Activated T-helper 1 cell treated with anti-CD3 and anti-CD28 coated beads, Interleukin-2, amount 50 U/mL, for 16 hours (primary cell): ENCODE measurements around the gene ODR4.
"Not testable (repeated sequence)": the region's sequence is repeated elsewhere in the genome, so short reads cannot be mapped to it uniquely, and the experiment has no call there.

Experiments used
- DNase-seq, 2 donors: peaks; one replicate each; pipeline ENCODE4 v3.0.0-alpha.2; 2020; ENCODE audit warnings: low read depth in 1 of 2, low spot score in 1 of 2

The ODR4 gene

DNA sequence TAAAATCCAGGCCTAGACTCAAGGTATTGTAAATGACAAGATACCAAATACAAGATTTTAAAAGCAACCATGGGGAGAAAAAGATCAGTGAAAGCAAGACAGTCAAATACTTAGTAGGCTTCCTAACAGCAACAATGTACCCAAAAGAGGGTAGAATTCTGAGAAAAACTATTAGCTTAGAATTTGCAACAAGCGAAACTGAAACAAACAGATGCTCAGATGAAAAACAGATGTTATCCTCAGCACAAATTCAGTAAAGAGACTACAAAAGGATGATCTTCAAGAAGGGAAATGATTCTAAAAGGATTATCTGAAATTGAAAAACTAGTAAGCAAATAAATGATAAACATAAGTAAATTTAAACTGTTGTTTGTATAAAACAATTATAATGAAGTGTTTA lies 45.3 kb downstream of the ODR4 start:
- no peak for DNase-seq

DNA sequence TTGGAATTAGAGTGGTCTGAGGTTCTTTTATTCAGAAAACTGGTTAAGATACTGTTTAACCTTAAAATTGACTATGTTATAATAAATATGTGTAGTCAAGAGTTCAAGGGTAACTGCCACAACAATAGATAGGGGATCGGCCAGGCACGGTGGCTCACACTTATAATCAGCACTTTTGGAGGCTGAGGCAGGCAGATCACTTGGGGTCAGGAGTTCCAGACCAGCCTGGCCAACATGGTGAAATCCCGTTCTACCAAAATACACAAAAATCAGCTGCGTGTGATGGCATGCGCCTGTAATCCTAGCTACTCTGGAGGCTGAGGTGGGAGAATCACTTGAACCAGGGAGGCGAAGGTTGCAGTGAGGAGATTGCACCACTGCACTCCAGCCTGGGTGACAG lies 45.8 kb downstream of the ODR4 start:
- no peak for DNase-seq

DNA sequence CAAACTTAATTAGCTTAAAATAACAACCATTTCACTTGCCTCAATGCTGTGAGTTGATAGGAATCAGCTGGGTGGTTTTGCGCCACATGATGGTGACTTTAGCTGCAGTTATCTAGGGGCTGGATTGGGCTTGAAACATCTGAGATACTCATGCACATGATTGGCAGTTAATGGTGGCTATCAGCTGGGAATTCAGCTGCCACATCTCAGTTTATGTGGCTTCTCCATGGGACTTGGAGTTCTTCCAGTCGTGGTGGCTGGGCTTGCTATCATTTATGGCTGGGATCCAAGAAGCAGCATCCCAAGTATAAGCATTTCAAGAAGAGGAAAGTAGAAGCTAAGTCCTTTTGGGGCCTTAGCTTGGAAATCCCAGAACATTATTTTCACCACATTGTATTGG lies 48.9 kb downstream of the ODR4 start:
- DNase-seq, result no peak

DNA sequence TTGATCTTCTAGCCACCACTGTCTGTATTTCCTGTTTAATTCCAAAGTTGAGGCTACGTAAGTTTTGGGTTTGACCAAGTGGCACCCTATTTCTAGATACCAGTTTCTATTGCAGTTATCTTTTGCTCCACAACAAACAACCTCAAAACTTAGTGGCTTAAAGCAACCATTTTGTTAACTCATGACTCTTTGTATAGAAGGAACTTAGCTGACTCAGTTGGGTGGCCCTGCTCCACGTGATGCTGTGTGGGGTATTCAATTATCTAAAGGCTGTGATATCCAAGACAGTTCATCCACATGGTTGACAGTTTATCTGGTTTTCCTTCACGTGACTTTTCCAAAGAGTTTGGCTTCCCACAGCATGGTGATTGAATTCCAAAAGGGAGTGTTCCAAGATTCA lies 50.5 kb downstream of the ODR4 start:
- DNase-seq, result no peak

DNA sequence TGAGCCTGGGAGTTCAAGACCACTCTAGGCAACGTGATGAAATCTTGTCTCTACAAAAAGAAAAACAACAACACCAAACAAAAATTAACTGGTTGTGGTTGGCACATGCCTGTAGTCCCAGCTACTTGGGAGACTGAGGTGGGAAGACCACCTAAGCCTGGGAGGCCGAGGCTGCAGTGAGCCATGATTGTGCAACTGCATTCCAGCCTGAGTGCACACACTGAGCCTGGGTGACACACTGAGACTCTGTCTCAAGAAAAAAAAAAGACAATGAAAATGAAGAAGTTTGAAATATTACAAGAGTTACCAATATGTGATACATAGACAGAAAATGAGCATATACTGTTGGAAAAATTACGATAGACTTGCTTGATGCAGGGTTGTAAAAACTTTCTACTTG lies 53.4 kb downstream of the ODR4 start:
- DNase-seq, result no peak

DNA sequence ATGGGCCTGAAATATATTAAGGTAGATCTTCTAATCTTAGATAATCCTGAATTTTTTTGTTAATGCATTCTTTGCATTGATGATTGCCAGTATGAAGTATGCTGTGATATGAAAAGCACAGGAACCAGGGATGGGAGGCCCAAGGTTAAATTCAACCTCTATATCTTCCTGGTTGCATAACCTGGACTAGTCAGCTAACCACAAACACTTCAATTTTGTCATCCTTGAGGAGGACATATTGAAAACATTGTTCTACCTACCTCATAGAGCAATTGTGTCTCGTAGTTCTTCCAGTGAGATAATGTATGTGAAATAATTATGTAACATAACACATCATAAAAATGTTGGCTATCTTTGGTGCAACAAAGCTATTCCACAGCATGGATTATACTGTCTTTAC lies 59.7 kb downstream of the ODR4 start:
- DNase-seq, result no peak

DNA sequence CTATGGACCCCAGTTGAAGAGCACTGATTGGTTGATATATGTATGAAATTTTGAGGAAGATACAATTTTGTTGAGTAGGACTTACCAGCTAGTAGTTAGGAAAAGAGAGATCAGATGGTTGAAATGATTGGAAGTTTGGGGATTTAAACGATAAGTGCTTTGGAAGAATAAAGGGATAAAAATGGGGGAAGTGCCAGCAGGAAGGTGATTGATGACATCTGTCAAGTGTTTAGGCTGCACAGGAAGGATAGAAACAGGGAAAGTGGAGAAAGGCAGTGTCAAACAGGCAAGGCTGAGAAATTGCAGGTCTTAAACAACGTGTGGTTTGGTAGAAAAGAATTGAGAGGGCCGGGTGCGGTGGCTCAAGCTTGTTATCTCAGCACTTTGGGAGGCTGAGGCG lies 62.9 kb downstream of the ODR4 start:
- DNase-seq, result no peak

DNA sequence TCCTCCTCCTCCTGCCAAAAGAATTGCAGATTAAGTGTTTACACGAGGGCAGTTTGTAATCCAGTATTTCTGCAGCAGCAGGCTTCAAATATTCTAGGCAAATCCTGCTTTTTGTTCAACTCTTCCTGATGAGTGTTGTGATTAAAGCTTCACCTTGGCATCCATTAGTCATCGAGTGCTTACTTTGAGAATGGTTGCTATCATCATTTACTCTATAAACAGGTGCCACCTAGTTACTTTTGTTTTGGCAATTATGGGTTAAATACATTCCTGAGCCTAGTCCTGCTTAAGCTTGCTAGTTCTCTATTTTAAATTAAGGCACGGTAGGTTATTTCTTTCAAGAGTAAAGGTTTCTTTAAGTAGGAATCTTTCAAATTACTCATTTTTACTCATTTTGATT lies 64.9 kb downstream of the ODR4 start:
- DNase-seq, result no peak

DNA sequence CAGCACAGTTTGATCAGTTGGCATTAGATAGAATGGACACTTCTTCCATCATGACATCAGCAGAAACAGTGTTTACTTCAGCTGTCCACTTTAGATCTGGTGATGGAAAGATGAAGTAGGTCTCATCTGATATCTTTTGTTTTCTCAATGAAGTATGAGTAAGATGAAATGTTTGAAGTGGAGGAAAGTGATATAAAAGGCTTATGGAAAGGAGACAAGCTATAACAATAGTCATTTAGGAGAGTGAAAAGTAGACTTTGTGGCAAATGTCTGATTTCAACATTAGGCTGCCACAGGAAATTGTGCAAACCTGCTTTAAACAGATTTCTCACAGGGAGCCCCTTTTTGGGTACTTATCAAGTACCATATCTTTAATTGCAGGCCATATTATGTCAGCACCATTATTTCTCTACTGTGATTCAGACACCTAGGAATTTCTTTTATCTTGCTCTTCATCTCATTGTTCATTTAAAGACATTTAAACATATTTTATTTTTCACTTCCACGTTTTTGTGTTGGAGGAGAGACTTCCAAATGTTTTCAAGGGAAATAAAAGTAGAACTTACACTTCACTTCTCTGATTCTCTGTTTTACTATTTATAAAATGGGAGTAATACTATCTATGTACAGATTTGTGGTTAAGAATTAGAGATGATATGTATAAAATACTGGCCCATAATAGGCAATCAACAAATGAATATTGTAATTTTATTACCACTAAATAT lies 67.2 kb downstream of the ODR4 start:
- no peak for DNase-seq

DNA sequence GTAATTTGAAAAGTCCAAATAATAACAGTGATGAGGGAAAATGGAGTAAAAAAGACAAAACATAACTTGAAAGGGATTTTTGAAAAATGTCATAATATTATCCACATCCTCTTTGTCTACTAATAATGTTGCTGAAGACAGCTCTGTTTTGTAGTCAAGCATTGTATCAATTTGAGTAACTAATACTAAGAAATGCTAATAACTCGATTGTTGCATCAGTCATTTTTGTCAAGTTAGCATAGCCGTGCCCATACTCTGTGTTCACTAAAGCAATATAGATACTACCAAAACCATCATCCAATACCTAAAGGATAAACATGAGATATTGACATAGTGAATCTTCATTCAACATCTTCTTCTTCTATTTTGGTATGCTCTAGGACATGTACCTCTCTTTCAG lies 68.0 kb downstream of the ODR4 start:
- DNase-seq, result no peak

DNA sequence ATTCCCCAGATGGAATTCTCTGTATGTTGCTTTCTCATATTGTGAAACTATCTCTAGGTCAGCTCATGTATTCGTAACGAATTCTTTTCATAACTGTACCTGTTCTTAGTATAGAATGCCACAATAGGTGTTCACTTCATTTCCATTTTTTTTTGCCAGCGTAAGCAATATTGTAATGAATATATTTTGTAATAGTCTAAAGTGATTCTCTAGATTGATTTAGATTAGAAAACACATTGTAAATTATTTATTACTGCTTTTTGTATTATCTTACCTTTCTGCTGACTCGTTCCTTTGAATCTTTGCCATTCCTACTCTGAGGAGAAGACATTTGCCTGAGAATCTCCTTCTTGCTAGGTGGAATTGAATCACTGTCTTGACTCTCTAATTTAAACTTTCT lies 70.5 kb downstream of the ODR4 start:
- DNase-seq, result no peak

DNA sequence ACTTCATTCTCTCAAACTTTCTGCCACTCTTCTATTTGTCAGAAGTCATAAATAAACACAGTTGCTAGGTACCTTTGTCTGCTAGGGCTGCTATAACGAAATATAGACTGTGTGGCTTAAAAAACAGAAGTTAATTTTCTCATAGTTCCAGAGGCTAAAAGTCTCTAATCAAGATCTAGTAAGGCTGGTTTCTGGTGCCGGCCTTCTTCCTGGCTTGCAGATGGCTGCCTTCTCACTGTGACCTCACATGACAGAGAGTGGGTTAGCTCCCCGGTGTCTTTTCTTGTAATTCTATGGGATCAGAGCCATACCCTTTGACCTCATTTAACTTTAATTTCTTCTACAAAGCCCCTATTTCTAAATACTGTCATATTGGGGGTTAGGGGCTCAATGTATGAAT lies 79.3 kb downstream of the ODR4 start:
- no peak for DNase-seq

DNA sequence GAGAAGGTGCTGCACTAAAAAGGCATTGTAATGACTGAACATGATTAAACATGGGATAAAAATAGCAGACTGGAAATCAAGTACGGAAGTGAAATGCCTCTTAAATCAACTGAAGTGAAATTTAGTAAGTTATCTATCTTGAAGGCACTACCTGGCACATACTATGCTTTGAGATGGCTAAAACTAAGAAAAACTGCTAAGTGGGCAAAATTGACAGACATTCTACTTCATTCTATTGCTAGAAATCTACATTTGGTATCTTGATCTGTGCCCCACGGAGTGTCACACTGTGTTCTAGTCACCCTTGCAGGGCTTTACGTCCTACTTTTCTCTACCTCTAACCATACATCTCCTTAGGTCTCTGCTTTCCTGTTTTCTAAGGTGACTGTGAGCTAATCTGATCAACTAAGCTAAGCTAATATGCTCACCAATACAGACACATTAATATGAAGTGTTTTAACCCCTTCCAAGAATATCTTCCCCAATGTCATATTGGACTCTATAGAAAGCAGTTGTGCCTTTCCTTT lies 81.2 kb downstream of the ODR4 start:
- DNase-seq, result no peak

DNA sequence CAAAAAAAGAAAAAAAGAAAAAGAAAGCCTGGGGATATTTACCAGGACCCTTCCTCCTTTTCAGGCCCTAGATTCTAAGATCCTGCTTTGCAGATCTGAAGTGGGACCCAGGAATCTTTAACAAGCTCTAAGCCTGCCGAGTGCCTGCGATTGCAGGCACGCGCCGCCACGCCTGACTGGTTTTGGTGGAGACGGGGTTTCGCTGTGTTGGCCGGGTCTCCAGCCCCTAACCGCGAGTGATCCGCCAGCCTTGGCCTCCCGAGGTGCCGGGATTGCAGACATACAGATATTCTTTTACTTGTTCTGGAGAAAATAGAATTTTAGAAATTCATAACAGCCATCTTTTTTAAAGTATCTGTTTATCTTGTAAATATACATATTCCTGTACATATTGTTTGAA lies 83.5 kb downstream of the ODR4 start:
- DNase-seq, result not testable (repeated sequence)

DNA sequence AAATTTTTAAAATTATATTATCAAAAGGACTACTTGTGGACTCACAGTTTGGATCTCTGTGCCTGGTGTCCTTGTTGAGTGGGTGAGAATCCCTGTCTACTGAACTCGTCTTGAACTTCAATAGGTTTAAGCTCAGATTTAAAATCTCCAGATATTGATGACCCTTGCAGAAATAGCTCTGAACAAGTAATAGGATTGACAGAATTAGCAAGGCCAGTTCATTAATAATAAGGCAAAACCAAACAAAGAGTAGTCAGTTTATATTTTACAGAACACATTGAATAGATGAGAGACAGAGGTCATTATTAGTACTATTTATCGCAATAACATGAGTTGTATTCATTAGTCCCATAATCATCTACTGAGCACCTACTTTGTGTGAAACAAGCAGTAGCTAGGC lies 85.4 kb downstream of the ODR4 start, which contains the start of gene PDC:
Gene PDC, minus strand, starts transcription at position 101 of the 400 bp plus-strand sequence. CDS start 11,655 bp downstream, outside the sequence.
- DNase-seq, result no peak

DNA sequence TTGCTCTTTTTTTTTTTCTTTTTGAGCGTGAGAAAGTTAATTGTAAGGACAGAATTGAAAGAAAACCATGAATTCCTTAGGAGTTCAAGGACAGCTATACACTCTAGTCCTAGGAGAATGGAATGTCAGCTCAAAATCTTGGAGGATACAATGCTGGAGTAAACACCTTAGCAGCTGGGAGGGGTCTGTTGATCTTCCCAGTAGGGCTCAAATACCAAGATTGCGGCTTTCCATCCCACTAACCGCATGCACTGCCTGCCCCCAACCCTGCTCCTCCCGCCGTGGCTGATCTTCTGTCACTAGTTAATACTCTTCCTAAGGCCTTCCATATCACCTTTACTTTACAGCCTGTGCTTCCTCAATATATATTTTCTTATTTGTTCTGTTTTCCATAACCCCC lies 87.9 kb downstream of the ODR4 start:
- DNase-seq, result no peak

DNA sequence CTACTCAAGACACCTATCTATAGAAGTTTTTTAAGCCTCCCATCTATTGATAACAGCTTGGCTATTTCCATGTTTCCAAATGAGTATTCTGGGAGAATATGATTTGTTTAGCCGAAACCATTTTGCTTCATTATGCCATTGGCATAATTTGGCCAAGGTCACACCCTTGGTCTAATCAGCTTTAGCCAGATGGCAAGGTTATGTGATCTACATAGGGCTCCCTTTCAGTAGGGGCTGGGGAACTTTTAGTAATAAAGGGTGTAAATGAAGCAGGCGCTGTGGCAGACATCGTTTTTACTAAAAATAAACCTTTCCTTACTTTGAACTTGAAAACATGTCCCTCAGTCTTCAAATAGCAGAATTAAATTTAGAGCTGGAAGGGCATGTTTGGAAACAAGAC lies 88.3 kb downstream of the ODR4 start:
- DNase-seq, result no peak

DNA sequence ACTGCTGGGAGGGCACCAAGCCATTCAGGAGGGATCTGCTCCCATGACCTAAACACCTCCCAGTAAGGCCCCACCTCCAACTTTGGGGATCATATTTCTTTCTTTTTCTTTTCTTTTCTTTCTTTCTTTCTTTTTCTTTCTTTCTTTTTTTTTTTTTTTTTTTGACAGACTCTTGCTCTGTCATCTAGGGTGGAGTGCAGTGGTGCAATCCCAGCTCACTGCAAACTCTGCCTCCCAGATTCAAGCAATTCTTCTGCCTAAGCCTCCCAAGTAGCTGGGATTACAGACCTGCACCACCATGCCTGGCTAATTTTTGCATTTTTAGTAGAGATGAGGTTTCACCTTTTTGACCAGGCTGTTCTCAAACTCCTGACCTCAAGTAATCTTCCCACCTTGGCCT lies 89.9 kb downstream of the ODR4 start:
- not testable (repeated sequence) for DNase-seq

DNA sequence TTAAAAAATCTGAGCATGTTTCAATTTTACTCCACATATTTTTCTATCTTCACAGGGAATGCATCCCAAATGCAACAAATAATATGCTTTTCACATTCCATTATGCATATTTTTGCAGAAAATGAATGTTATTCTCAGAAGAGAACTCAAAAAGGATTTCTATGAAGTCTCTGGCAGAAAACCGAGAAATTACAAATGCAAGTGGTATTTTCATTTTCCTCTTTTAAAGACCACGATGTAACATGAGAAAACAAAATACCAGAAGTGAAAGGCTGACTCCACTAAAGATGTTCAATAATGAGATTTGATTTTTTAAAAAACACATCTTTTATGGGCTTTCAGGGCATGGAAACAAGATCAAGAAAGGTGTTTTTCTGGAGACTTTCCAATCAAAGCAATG lies 90.3 kb downstream of the ODR4 start:
- DNase-seq, result no peak
